GM12878 (cell line): ENCODE results near the gene CUTA. TPM values are rescaled to one million over a fixed set of nuclear protein-coding genes. Genes with fewer than 3 reads are reported as not detected.

Experiments used
- ATAC-seq: fragments of 200-7000 bp; cut with Tn5 transposase; 3 replicates; pipeline ENCODE4 v1.9.1; 2020; ENCODE audit warnings: mild to moderate bottlenecking, moderate library complexity
- BruUV-seq: library from RNA; stranded (reverse); fragments of 400-500 nt; replicated peaks from 2 replicates; lab custom pipeline; 2021; lab: Mats Ljungman, UMichigan
- CTCF ChIA-PET: fragments of 300-600 bp; sonication (Branson Sonifier 250); formaldehyde crosslinking; extraction: SDS; loops from one replicate; lab custom pipeline; 2021; ENCODE audit warnings: inconsistent platforms; lab: Yijun Ruan, JAX
- POLR2A ChIA-PET: fragments of 350-600 bp; formaldehyde crosslinking; extraction: SDS; loops from one replicate; lab custom pipeline; 2021; ENCODE audit warnings: inconsistent platforms; lab: Charles Lee
- RAD21 ChIA-PET: fragments of 300-600 bp; sonication (Branson Sonifier 250); formaldehyde crosslinking; loops from one replicate; lab custom pipeline; 2023; ENCODE audit warnings: antibody characterized with exemption; ENCODE audit not compliant: unreplicated experiment; lab: Charles Lee
- SMC1A ChIA-PET: fragments of 300-600 bp; sonication (Branson Sonifier 250); formaldehyde crosslinking; loops from one replicate; lab custom pipeline; 2023; ENCODE audit not compliant: unreplicated experiment, uncharacterized antibody; lab: Charles Lee
- DNase-seq: peaks from one replicate; pipeline ENCODE4 v3.0.0-alpha.2; 2011; ENCODE audit warnings: low read depth, low spot score
- FAIRE-seq: peaks from 3 replicates; lab custom pipeline; 2011; peaks lifted over from hg19 to GRCh38; lab: Jason Lieb, UNC
- H2AFZ ChIP-seq: 2 replicates; pipeline ENCODE4 v1.6.0; 2011; ENCODE audit warnings: low read depth, low read length, control low read depth; ENCODE audit not compliant: control insufficient read depth
- H3K27ac ChIP-seq: 2 replicates; pipeline ENCODE4 v1.5.1; 2011; ENCODE audit warnings: control low read depth; ENCODE audit not compliant: control insufficient read depth, insufficient read depth
- H3K27me3 ChIP-seq, 2 experiments: replicated peaks in 1 of 2; 2 replicates each; pipeline versions ENCODE4 v1.6.0 to v1.6.1; 2011; ENCODE audit warnings: low read length in 1 of 2; ENCODE audit not compliant: control insufficient read depth in 2 of 2, insufficient read depth in 2 of 2
- H3K36me3 ChIP-seq, 2 experiments: 2 replicates each; pipeline ENCODE4 v1.5.1; 2011; ENCODE audit warnings: low read length in 1 of 2; ENCODE audit not compliant: control insufficient read depth in 2 of 2, insufficient read depth in 2 of 2
- H3K4me1 ChIP-seq: 2 replicates; pipeline ENCODE4 v1.6.1; 2011; ENCODE audit warnings: mild to moderate bottlenecking, low read length, moderate library complexity, mixed read lengths; ENCODE audit not compliant: control insufficient read depth, insufficient read depth
- H3K4me2 ChIP-seq: 2 replicates; pipeline ENCODE4 v1.6.0; 2011; ENCODE audit warnings: control low read depth; ENCODE audit not compliant: control insufficient read depth, insufficient read depth
- H3K4me3 ChIP-seq: fragments of 200-600 bp; sonication (generic); 2 replicates; pipeline ENCODE4 v1.5.1; 2016
- H3K79me2 ChIP-seq: 2 replicates; pipeline ENCODE4 v1.6.0; 2011; ENCODE audit warnings: low read length; ENCODE audit not compliant: control insufficient read depth, insufficient read depth
- H3K9ac ChIP-seq: 2 replicates; pipeline ENCODE4 v1.8.0; 2011; ENCODE audit warnings: low read length, control low read depth, mixed read lengths; ENCODE audit not compliant: control insufficient read depth, insufficient read depth
- H3K9me3 ChIP-seq: replicated peaks from 3 replicates; pipeline ENCODE4 v1.5.1; 2011; ENCODE audit warnings: mild to moderate bottlenecking, low read length; ENCODE audit not compliant: control insufficient read depth, insufficient read depth
- H4K20me1 ChIP-seq: 2 replicates; pipeline ENCODE4 v1.6.0; 2011; ENCODE audit not compliant: control insufficient read depth, insufficient read depth
- BCL11A ChIP-seq: IDR thresholded peaks from 2 replicates; pipeline ENCODE4 v1.6.1; 2011; ENCODE audit warnings: low read depth, low read length
- EED ChIP-seq: sonication (generic); IDR thresholded peaks from 2 replicates; pipeline ENCODE4 v1.6.1; 2016; ENCODE audit warnings: antibody characterized with exemption, low read depth
- EP300 ChIP-seq, 2 experiments: fragments of 150-350 bp in 1 of 2; IDR thresholded peaks; 2 replicates each; pipeline ENCODE4 v1.6.1; 2011 to 2012; ENCODE audit warnings: low read depth in 2 of 2, low read length in 2 of 2, borderline replicate concordance in 1 of 2, improper control_type of control experiment in 1 of 2, inconsistent platforms in 1 of 2; ENCODE audit not compliant: control insufficient read depth in 1 of 2
- ETV6 ChIP-seq, 2 experiments: fragments of 450-650 bp in 1 of 2; IDR thresholded peaks in 1 of 2; conservative IDR thresholded peaks in 1 of 2; 2 replicates each; pipeline ENCODE4 v1.6.1; 2014; ENCODE audit warnings: antibody characterized with exemption in 1 of 2, borderline replicate concordance in 1 of 2, low read depth in 1 of 2, mild to moderate bottlenecking in 1 of 2, moderate library complexity in 1 of 2
- FOS ChIP-seq: IDR thresholded peaks from 3 replicates; pipeline ENCODE4 v1.6.1; 2011; ENCODE audit warnings: borderline replicate concordance; ENCODE audit not compliant: insufficient read length; ENCODE audit errors: extremely low read depth
- GABPA ChIP-seq: IDR thresholded peaks from 2 replicates; pipeline ENCODE4 v1.6.1; 2014; ENCODE audit warnings: antibody characterized with exemption, low read depth, mild to moderate bottlenecking, inconsistent platforms
- GATAD2B ChIP-seq: fragments of 450-650 bp; conservative IDR thresholded peaks from 2 replicates; pipeline ENCODE4 v1.6.1; 2017; ENCODE audit warnings: low read depth, mild to moderate bottlenecking, moderate library complexity
- IRF3 ChIP-seq: fragments of 450-650 bp; IDR thresholded peaks from 2 replicates; pipeline ENCODE4 v1.6.1; 2014; ENCODE audit warnings: mild to moderate bottlenecking
- JUNB ChIP-seq: IDR thresholded peaks from 2 replicates; pipeline ENCODE4 v1.6.1; 2016; ENCODE audit warnings: antibody characterized with exemption, mild to moderate bottlenecking
- KDM1A ChIP-seq: fragments of 200-600 bp; sonication (generic); IDR thresholded peaks from 2 replicates; pipeline ENCODE4 v1.6.1; 2016; ENCODE audit warnings: borderline replicate concordance
- MEF2A ChIP-seq: IDR thresholded peaks from 2 replicates; pipeline ENCODE4 v1.6.1; 2011; ENCODE audit warnings: low read depth, mild to moderate bottlenecking, low read length, moderate library complexity; ENCODE audit not compliant: insufficient read depth
- NFYA ChIP-seq: IDR thresholded peaks from 2 replicates; pipeline ENCODE4 v1.6.1; 2011; ENCODE audit warnings: low read depth, mild to moderate bottlenecking, low read length, improper control_type of control experiment, borderline replicate concordance
- NFYB ChIP-seq: IDR thresholded peaks from 2 replicates; pipeline ENCODE4 v1.6.1; 2011; ENCODE audit warnings: low read depth, mild to moderate bottlenecking, low read length, improper control_type of control experiment, moderate library complexity; ENCODE audit not compliant: insufficient read depth
- NR2F1 ChIP-seq: fragments of 450-650 bp; conservative IDR thresholded peaks from 2 replicates; pipeline ENCODE4 v1.6.1; 2017; ENCODE audit warnings: mild to moderate bottlenecking
- POLR2AphosphoS2 ChIP-seq: IDR thresholded peaks from 2 replicates; pipeline ENCODE4 v1.6.1; 2011; ENCODE audit warnings: low read depth, mild to moderate bottlenecking, low read length, improper control_type of control experiment, moderate library complexity
- SPI1 ChIP-seq: IDR thresholded peaks from 2 replicates; pipeline ENCODE4 v1.6.1; 2011; ENCODE audit warnings: low read depth, mild to moderate bottlenecking, low read length, moderate library complexity, borderline replicate concordance; ENCODE audit not compliant: insufficient read depth
- SRF ChIP-seq, 2 experiments: IDR thresholded peaks; 2 replicates each; pipeline ENCODE4 v1.6.1; 2011; ENCODE audit warnings: low read depth in 2 of 2, low read length in 2 of 2, mild to moderate bottlenecking in 1 of 2, moderate library complexity in 1 of 2
- USF2 ChIP-seq: IDR thresholded peaks from 2 replicates; pipeline ENCODE4 v1.6.1; 2011; ENCODE audit warnings: low read depth, low read length, improper control_type of control experiment, borderline replicate concordance
- WGBS: methylation state at CpG from one replicate; pipeline ENCODE4 v1.1.6; 2016; ENCODE audit warnings: low lambda C conversion rate; ENCODE audit not compliant: insufficient replicate concordance, insufficient coverage; ENCODE audit errors: missing lambda C conversion rate; 5-methylcytosine and 5-hydroxymethylcytosine counted together
- in situ Hi-C: fragments of 300-500 bp; cut with MboI; formaldehyde crosslinking; loops from 9 replicates; pipeline ENCODE4 v1.14.3; 2018; ENCODE audit warnings: mixed read lengths
- intact Hi-C: fragments of 100-400 bp; cut with micrococcal nuclease; formaldehyde crosslinking; loops from one replicate; pipeline ENCODE4 v1.14.2; 2022; ENCODE audit not compliant: unreplicated experiment
- polyA plus RNA-seq, 11 experiments: library from polyadenylated mRNA; depleted of rRNA in 4 of 11; unstranded in 6 of 11; stranded (reverse) in 5 of 11; fragments of >200 nt; fragmentation: Nextera tagmentation in 4 of 11; fragmentation: Illumina TruSeq in 1 of 11; extraction: Ambion mirVana in 4 of 11; extraction: Trizol in 1 of 11; gene quantifications; 1 replicate in 1 of 11; 2 replicates in 10 of 11; pipeline versions ENCODE4 v1.2.1 to v1.2.3, GENCODE V29; 2011 to 2016; ENCODE audit warnings: inconsistent platforms in 2 of 11, missing spikeins in 2 of 11, low read depth in 1 of 11
- total RNA-seq, 4 experiments: library from RNA; depleted of rRNA in 3 of 4; stranded (reverse); fragments of >200 nt in 3 of 4; fragmentation: Illumina TruSeq in 1 of 4; extraction: Trizol in 1 of 4; gene quantifications; 2 replicates each; pipeline versions ENCODE4 v1.2.1 to v1.2.3, GENCODE V29; 2013 to 2021

CUTA gene
- total and polyA plus RNA-seq, 10 of the 15 experiments (the other 5 are each of a cell fraction or from before 2014, with no cell fraction given): 102 to 293 (median 189) TPM

- H3K27ac ChIP-seq: no peak overlapping the region
- POLR2A ChIA-PET: no interaction called here
- RAD21 ChIA-PET: no interaction called here
- DNase-seq: no peak
- no peak for ATAC-seq
- intact Hi-C loops (no loop called here), in situ Hi-C loops (no loop called here)
- peaks cover 3% of the 10 kb centered on the region; the same call in 1 of the 2 replicates for H3K4me1 ChIP-seq
- WGBS: 66% methylated on average over 3 of the region's 3 CpGs
- no peak for FAIRE-seq
- H3K4me2 ChIP-seq: no peak overlapping the region
- H3K9me3 ChIP-seq: no peaks in the 10 kb centered on the region
- SMC1A ChIA-PET: no interaction called here
- H3K36me3 ChIP-seq: no peaks in the 10 kb centered on the region; a peak in 1 of 4 replicates
- no peaks in the 10 kb centered on the region for H3K27me3 ChIP-seq
- H3K4me3 ChIP-seq: no peak overlapping the region
- CTCF ChIA-PET: interaction anchor here (0.6 to 0.8 kb wide), 2 partner anchors 103 to 149 kb away, joined by 3 read pairs; no protein-coding TSS in a partner anchor
- BruUV-seq: no TSS peak
- no peak overlapping the region for H3K9ac ChIP-seq
- no peak for TF ChIP-seq USF2
- TF ChIP-seq NR2F1: no peak
- TF ChIP-seq NFYB: no peak
- TF ChIP-seq IRF3: no peak
- TF ChIP-seq BCL11A: no peak
- TF ChIP-seq EED: no peak
- TF ChIP-seq SRF (IDR thresholded peaks at IDR 0.05; ENCODE audit: low read depth in 2 of 2, low read length in 2 of 2): no peak
- no peak for TF ChIP-seq FOS
- no peak for TF ChIP-seq POLR2AphosphoS2
- TF ChIP-seq GABPA: no peak
- no peak for TF ChIP-seq EP300 (IDR thresholded peaks at IDR 0.05; ENCODE audit: borderline replicate concordance in 1 of 2, control insufficient read depth in 1 of 2, low read depth in 2 of 2, low read length in 2 of 2)
- no peak for TF ChIP-seq ETV6 (conservative IDR thresholded peaks at IDR 0.05 in 1 of 2, IDR thresholded peaks at IDR 0.05 in 1 of 2; ENCODE audit: borderline replicate concordance in 1 of 2, low read depth in 1 of 2)
- TF ChIP-seq JUNB: no peak
- no peak for TF ChIP-seq GATAD2B
- TF ChIP-seq MEF2A: no peak
- no peak for TF ChIP-seq SPI1
- TF ChIP-seq KDM1A: no peak
- TF ChIP-seq NFYA: no peak
- H4K20me1 ChIP-seq: no peaks in the 10 kb centered on the region
- H2AFZ ChIP-seq: no peak overlapping the region
- H3K79me2 ChIP-seq: peaks cover 14% of the 10 kb centered on the region
Observed at GRCh38 chr6:33458676-33459075, 40.8 kb upstream of the CUTA start.
